Stimulated activated naive CD8-positive, alpha-beta T cell treated with anti-CD3 and anti-CD28 coated beads, Interleukin-15, Interleukin-2, amounts not matched to agents 100 ng/mL and 50 ng/mL, for 24 hours (primary cell): ENCODE measurements around the gene HDGF.
A peak's percentile ranks its signal among the peaks of the same experiment; 100 is the strongest.

Experiments
- H3K27ac Mint-ChIP-seq: one replicate; pipeline ENCODE4 v1.8.0; 2021; ENCODE audit warnings: mild to moderate bottlenecking, mixed read lengths
- H3K27me3 Mint-ChIP-seq: one replicate; pipeline ENCODE4 v1.8.0; 2021; ENCODE audit warnings: mixed read lengths
- H3K36me3 Mint-ChIP-seq: one replicate; pipeline ENCODE4 v1.8.0; 2021; ENCODE audit warnings: low read depth, mixed read lengths
- H3K4me1 Mint-ChIP-seq: one replicate; pipeline ENCODE4 v1.8.0; 2021; ENCODE audit warnings: low read depth, mixed read lengths
- H3K4me3 Mint-ChIP-seq: one replicate; pipeline ENCODE4 v1.8.0; 2021; ENCODE audit warnings: mild to moderate bottlenecking, mixed read lengths
- H3K9me3 Mint-ChIP-seq: one replicate; pipeline ENCODE4 v1.8.0; 2021; ENCODE audit warnings: mixed read lengths

HDGF gene

DNA sequence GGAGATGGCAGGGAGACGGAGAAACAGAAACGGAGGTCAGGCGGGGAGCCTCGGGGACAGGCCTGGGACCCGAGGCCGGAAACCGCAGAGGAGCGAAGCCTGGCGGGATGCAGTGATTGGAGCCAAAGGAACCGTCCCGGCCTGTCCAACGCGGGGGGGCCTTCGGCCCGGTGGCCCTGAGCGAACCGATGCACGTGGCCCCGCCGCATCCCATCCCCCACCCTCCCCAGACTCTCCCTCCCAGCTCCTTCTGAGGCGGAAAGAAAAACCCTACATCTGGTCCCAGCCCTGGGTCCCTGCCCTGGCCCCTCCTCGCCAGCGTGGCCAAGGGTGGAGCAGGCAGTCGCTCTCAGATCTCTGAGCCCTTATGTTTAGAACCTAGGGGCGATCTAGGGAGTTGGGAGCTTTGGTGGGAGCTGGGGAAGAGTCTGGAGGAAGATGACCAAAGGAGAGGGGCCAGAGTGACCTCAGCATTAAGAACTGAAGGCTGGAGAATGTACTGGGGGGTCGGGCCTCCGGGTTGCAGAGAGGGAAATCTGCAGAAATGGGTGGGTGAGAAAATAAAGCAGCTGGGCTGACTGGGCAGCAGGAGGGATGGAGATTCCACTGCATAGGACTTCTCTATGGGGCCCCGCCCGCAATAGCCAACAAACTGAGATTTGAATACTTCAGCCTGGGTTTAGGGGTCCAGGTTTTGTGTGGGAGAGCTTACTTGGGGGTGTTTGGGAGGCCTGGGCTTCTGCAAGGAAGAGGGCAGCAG, 44.6 kb downstream of the HDGF start:
- H3K27ac Mint-ChIP-seq = peak overlapping the region; percentile 55
- H3K27me3 Mint-ChIP-seq = peaks cover 21% of the 10 kb centered on the region
- H3K4me1 Mint-ChIP-seq = peaks cover 27% of the 10 kb centered on the region
- H3K36me3 Mint-ChIP-seq = no peaks in the 10 kb centered on the region
- H3K4me3 Mint-ChIP-seq = peak overlapping the region; percentile 78
- H3K9me3 Mint-ChIP-seq = no peaks in the 10 kb centered on the region

DNA sequence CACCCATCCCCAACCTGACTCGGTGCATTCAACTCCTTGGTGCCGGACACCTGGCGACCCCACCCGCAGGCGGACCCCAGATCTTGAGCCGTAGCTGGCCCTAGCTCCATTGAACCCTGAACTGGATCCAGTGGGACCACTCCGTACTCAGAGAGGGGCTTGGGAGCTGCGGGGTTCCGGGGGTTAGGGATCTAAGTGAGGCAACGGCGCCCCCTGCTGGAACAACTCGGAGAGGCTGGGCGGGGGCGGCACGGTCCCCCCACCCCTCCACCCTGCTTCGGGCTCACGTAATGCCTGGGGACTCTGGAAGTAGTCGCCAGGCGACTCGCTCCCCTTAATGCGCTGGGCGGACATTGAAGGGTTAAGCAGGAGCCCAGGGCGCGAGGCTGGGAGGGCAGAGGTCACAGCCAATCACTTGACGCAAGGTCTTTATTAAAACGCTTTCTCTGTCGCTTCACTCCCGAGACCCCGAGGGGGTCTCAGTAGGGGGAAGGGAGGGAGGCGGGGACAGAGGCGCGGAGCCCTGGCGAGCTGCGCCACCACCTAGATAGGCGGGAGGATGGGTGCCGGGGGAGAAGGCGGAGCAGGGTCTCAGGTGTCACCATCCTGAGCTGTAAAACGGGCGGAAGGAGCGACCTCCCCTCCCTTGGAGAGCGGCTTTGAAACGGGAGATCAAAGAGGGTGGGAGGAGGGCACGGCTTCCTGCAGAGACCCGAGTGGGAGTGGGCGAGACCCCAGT, 45.4 kb downstream of the HDGF start:
- no peaks in the 10 kb centered on the region for H3K36me3 Mint-ChIP-seq
- H3K9me3 Mint-ChIP-seq = no peaks in the 10 kb centered on the region

DNA sequence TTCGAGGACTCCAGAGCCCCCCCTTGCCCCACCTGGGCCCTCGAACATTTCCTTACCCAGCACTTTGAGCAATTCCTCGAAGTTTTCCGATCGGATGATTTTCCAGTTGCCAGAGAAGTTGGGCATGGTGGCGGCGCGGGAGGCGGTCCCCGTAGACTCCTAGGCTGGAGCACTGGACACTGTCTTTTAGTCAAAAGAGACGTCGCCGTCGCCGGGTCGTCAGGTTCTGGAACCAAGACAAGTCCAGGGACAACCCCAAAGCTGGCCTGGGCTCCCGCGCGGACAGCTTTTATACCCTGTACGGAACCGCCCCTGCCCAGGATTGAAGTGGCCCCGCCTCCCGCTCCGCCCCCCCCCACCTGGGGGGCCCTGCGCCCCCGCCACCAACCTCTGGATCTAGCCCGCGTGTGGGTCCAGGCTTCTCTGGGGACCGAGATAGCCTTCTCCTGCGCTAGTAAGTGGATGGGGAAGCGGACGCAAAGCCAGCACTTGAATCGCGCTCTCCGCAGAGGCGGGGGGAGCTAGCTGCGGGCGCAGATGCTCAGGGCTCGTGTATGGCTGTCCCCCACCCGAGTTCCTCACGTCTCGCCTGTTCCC, 46.1 kb downstream of the HDGF start, which contains the start of gene CRABP2:
Gene CRABP2, minus strand, starts transcription at position 263 of the 597 bp plus-strand sequence. Its CDS starts 137 bp downstream, at position 126.
- Mint-ChIP-seq H3K9me3 (no peaks in the 10 kb centered on the region), H3K27me3 (peaks cover 29% of the 10 kb centered on the region), H3K4me3 (peak within 1 kb of the TSS; percentile 78), H3K27ac (peak within 1 kb of the TSS; percentile 55), H3K4me1 (peaks cover 27% of the 10 kb centered on the region), H3K36me3 (no peaks in the 10 kb centered on the region)

More for the DNA sequence above, 45.4 kb downstream of the HDGF start:
- peak overlapping the region; percentile 55 for H3K27ac Mint-ChIP-seq
- H3K4me3 Mint-ChIP-seq = peak overlapping the region; percentile 78
- H3K4me1 Mint-ChIP-seq = peaks cover 27% of the 10 kb centered on the region
- peaks cover 26% of the 10 kb centered on the region for H3K27me3 Mint-ChIP-seq

- Mint-ChIP-seq H3K27me3 (peaks cover 29% of the 10 kb centered on the region), H3K4me3 (peak overlapping the region; percentile 20), H3K27ac (no peak overlapping the region), H3K9me3 (no peaks in the 10 kb centered on the region), H3K4me1 (peaks cover 27% of the 10 kb centered on the region), H3K36me3 (no peaks in the 10 kb centered on the region)
Observed at GRCh38 chr1:156704930-156705320, 46.5 kb downstream of the HDGF start.

GRCh38 chr1:156704166-156704711, 47.2 kb downstream of the HDGF start:
- Mint-ChIP-seq H3K27ac (no peak overlapping the region), H3K27me3 (peaks cover 29% of the 10 kb centered on the region), H3K36me3 (no peaks in the 10 kb centered on the region), H3K4me3 (no peak overlapping the region), H3K9me3 (no peaks in the 10 kb centered on the region), H3K4me1 (peaks cover 27% of the 10 kb centered on the region)

- no peaks in the 10 kb centered on the region for H3K36me3 Mint-ChIP-seq
- no peak overlapping the region for H3K4me3 Mint-ChIP-seq
- H3K9me3 Mint-ChIP-seq = no peaks in the 10 kb centered on the region
- peaks cover 32% of the 10 kb centered on the region for H3K27me3 Mint-ChIP-seq
- no peak overlapping the region for H3K27ac Mint-ChIP-seq
- peaks cover 27% of the 10 kb centered on the region for H3K4me1 Mint-ChIP-seq
Observed at GRCh38 chr1:156703741-156704140, 47.7 kb downstream of the HDGF start.

GRCh38 chr1:156703336-156703735, 48.1 kb downstream of the HDGF start:
- Mint-ChIP-seq H3K9me3 (no peaks in the 10 kb centered on the region), H3K27ac (no peak overlapping the region), H3K27me3 (peaks cover 32% of the 10 kb centered on the region), H3K36me3 (no peaks in the 10 kb centered on the region), H3K4me3 (no peak overlapping the region), H3K4me1 (peaks cover 27% of the 10 kb centered on the region)

- Mint-ChIP-seq H3K4me3 (no peak overlapping the region), H3K9me3 (no peaks in the 10 kb centered on the region), H3K27ac (no peak overlapping the region), H3K36me3 (no peaks in the 10 kb centered on the region), H3K4me1 (peaks cover 14% of the 10 kb centered on the region), H3K27me3 (peaks cover 38% of the 10 kb centered on the region)
Observed at GRCh38 chr1:156700736-156701531, 50.5 kb downstream of the HDGF start.

DNA sequence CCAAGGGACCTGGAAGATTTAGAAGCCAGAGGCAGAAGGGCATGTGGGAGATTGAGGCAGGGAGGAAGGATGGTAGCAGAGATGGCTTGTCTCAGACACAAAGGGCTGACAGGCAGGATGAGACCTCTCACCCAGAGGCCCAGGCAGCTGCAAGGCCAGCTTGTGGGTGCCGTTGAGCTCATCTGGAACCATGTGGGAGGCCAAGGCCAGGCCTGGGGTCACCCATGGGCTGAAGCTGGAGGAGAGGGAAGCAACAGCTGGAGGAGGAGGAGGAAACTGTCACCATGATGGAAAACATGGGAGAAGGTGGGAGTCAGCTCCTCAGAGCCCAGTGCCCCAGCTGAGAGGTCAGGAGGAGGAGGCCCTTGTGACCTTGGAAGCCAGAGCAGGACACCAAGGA, 52.5 kb downstream of the HDGF start:
- H3K9me3 Mint-ChIP-seq = no peaks in the 10 kb centered on the region
- H3K27me3 Mint-ChIP-seq = peaks cover 37% of the 10 kb centered on the region
- no peaks in the 10 kb centered on the region for H3K4me1 Mint-ChIP-seq
- no peaks in the 10 kb centered on the region for H3K36me3 Mint-ChIP-seq
- H3K27ac Mint-ChIP-seq = no peak overlapping the region
- H3K4me3 Mint-ChIP-seq = no peak overlapping the region

DNA sequence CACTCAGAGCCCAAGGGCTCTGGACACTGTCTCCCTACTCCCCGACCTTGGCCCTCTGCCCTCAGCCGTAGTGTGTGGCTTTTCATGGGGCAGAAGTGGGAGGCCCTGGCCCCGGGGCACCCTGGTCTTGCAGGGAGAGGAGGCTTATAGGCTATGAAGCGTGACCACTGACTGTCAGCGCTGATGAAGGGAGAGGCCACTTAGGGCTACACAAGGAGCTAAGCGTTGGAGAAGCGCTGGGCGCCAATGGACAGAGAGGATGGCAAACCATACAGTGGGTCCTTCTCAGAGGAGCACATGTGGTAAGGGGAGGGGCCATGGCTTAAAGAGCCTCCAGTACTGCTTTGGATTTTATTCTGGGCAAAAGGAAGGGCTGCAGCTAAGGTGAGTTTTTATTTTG, 54.0 kb downstream of the HDGF start:
- H3K36me3 Mint-ChIP-seq = no peaks in the 10 kb centered on the region
- no peak overlapping the region for H3K4me3 Mint-ChIP-seq
- peaks cover 5% of the 10 kb centered on the region for H3K4me1 Mint-ChIP-seq
- H3K27ac Mint-ChIP-seq = no peak overlapping the region
- H3K27me3 Mint-ChIP-seq = peaks cover 40% of the 10 kb centered on the region
- no peaks in the 10 kb centered on the region for H3K9me3 Mint-ChIP-seq

DNA sequence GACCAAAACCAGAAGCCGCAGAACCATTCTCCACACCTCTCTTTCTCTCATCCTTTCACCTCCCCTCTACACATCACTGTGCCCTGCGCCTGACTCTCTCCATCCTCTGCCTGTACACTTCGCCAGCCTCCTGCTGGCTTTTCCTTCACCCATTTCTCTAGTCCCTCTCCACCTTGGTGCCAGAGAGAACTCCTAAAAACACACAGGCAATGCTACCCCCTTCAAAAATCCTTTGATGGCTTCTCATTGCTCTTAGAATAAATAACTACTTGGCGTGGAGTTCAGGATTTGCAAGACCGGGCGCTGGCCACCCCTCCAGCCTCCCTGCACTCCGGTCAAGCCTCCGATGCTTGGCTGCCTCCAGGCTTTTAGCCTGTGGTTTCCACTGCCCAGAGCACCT, 54.7 kb downstream of the HDGF start:
- H3K27me3 Mint-ChIP-seq = peaks cover 48% of the 10 kb centered on the region
- H3K4me1 Mint-ChIP-seq = peaks cover 10% of the 10 kb centered on the region
- H3K36me3 Mint-ChIP-seq = no peaks in the 10 kb centered on the region
- no peaks in the 10 kb centered on the region for H3K9me3 Mint-ChIP-seq
- H3K4me3 Mint-ChIP-seq = no peak overlapping the region
- H3K27ac Mint-ChIP-seq = no peak overlapping the region

GRCh38 chr1:156694690-156694962, 56.8 kb downstream of the HDGF start:
- Mint-ChIP-seq H3K4me1 (peaks cover 14% of the 10 kb centered on the region), H3K9me3 (no peaks in the 10 kb centered on the region), H3K36me3 (no peaks in the 10 kb centered on the region), H3K4me3 (no peak overlapping the region), H3K27me3 (peaks cover 56% of the 10 kb centered on the region), H3K27ac (no peak overlapping the region)

- Mint-ChIP-seq H3K9me3 (no peaks in the 10 kb centered on the region), H3K4me1 (peaks cover 17% of the 10 kb centered on the region), H3K27ac (no peak overlapping the region), H3K4me3 (no peak overlapping the region), H3K27me3 (peaks cover 61% of the 10 kb centered on the region), H3K36me3 (no peaks in the 10 kb centered on the region)
Observed at GRCh38 chr1:156693848-156694689, 57.4 kb downstream of the HDGF start.
